GM21723 (cell line): ENCODE measurements around the gene CMIP.

Experiments used
- ATAC-seq: cut with Tn5 transposase; IDR thresholded peaks from one replicate; pipeline ENCODE4 v1.9.1; 2021; ENCODE audit warnings: mild to moderate bottlenecking, moderate library complexity; ENCODE audit not compliant: unreplicated experiment

CMIP gene

DNA sequence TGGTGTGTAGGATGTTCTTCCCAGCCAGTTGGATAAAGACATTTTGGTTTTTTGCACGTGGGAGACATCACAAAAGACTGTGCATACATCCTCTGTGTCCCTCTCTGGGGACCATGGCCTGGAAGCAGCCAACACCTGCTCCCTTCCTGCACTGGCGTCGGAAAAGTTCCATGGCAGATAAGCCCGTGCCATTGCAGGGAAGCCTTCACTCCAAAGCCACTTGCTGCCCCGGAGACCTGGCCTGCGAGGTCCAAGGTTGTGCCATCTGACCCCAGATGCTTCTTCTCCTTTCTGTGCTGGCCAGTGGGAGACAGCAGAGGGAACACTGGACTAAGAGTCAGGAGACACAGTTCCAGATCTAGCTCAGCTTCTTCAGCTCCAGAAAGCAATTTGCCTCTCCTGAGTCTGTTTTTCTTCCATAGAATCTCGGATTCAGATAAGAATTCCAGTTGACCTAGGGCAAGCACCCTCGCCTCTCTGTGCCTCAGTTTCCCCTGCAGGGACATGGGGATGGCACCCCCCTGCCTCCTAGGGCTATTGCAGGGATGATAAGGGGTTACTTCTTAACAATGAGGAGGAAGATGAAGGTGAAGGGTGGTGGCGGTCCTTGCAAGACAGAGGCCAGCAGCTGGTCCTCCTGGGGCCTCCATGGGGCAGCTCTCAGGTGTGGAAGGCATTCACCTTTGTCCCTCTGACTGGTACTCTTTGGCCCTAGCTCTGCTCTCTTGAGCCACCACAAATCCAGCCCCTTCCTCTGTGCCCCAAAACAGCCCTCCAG, 134.2 kb downstream of the CMIP start:
- ATAC-seq: no peak

DNA sequence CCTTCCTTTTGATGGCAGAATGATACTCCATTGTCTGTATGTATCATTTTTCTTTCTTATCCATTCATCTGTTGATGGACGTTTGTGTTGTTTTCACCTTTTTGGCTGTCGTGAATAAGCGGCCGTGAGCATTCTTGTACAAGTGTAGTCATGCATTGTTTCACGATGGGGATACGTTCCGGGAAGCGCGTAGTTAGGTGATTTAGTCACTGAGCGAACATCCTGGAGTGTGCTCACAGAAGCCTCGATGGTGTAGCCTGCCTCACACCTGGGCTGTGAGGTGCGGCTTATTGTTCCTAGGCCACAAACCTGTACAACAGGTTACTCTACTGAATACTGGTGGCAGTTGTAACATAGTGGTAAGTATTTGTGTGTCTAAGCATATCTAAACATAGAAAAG, 136.5 kb downstream of the CMIP start:
- no peak for ATAC-seq

DNA sequence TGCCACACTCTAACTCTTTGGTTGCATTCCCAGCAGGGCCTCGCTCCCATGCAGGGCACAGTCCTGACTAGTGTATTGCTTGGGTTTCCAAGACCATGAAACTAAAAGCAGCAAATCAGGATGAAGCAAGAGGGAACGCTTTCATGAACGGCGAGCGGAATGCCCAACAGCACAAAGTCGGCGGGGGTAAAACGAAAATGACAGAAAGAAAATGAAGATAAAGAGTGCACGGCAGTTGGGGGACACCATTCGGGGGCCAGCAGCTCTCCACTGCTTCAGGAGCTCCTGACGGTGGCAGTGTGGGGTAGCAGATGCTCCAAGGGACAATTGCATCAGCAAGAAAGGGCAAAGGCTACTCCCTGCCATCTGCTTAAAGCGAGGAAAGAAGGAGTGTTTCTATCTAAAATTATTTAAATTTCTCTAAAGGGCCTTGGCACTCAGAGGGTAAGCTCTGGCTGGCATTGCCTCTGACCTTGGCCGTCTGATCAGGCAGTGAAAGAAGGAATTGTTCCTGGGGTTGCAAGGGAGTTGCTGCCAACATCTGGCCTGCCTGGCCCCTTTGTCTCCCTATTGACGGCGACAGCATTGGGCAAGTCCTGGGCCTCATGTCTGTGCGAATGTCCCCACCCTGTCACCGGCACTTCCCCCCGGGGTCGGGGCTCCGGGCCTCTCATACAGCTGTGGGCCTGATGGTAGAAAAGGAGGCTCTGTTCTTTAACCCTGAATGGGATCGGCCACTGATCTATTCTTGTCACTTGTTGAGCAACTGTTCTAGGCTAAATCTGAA, 138.2 kb downstream of the CMIP start:
- no peak for ATAC-seq

DNA sequence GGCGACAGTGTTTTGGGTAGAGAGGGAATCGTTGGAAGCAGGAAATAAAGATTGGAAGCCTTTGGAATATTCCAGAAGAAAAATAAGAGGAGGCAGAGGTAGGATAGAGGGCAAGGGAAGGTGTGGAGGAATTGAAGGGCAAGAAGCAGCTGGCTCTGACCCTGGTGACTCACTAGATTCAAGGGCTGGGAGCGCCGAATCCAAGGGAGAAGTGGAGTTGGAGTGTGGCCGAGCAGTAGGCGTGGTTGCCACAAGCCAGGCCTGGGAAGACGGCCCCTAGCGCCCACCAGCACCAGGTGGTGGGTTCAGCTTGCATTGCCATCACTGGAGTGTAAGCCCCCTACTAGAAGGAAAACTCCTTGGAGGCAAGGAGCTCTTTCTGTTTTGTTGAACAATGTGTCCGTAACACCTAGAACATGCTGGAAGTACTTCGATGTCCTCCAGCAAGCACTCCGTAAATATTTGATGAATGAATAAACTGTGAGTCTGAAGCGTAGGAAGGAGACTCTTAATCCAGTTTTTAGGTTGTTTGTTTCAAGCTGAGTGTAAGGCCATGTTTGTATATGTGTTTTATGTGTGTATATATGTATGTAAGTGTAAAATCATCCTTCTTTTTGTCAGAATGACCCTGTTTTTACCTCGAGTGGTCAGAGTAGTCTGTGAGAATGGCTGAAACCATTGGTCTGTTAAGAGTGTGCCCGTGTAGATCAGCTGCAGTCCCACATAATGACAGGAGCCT, 139.5 kb downstream of the CMIP start:
- no peak for ATAC-seq

DNA sequence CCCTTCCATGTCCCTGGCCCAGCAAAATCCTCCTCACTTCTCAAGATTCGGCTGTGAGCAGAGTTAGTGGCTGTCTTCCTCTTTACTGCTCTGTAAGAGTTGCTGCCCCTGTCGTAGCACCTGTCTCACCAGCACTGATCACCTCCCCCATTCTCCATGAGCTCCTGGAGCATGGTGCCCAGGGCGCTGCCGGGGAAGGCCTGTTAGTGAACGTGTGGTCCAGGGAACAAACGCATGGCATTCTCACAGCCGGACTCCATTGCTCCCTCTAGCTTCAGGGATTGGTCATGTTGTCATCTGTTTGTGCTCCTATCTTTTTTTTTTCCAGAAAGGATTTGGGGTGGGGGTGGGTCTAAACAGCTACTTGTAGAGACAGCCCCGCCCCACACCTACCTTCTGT, 141.2 kb downstream of the CMIP start:
- ATAC-seq: no peak

DNA sequence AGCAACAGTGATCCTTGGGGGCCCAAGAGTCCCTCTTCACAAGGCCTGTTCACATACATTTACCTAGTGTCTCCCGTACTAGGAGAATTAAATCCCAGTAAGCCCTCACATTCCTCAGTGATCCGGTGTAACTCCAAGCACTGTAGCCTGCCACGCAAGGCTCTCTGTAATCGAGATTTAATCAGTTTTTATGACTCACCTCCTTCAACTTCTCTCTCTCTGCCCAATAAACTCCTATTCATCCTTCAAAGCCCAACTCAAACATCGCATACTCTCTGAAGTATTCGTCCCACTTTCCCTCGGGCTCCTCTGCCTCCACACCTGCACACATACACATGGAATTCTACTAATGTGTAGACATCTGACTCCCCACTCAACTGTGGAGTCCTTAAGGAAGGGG, 141.8 kb downstream of the CMIP start:
- no peak for ATAC-seq

DNA sequence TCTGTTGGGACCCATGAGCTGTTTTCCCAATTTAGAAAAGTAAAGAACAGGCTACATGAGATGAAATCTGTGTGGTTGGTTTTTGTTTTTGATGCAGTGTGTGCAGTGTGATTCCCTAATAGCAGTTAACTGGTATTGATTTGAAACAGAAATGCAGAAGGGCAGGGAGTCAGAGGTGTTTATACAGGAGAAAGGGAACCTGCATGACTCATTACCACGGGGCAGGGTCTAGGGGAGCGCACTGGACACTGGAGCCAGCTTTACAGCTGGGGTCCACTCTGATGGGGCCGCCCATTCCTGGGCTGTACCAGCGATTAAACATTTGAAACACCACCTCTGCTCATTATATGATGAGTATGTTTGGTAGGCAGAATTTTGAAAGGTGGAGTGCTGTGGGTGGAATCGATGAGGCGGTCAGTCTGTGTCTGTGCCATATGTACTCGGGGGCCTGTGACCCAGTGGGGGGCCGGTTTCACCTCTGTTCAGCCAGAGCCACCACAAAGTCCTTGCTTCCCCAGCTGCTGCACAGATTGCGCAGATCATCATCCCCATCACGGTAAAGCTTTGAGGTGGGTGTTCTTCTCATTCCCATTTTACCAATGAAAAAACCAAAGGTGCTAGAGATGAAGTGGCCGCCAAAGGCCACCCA, 142.5 kb downstream of the CMIP start:
- ATAC-seq: no peak

DNA sequence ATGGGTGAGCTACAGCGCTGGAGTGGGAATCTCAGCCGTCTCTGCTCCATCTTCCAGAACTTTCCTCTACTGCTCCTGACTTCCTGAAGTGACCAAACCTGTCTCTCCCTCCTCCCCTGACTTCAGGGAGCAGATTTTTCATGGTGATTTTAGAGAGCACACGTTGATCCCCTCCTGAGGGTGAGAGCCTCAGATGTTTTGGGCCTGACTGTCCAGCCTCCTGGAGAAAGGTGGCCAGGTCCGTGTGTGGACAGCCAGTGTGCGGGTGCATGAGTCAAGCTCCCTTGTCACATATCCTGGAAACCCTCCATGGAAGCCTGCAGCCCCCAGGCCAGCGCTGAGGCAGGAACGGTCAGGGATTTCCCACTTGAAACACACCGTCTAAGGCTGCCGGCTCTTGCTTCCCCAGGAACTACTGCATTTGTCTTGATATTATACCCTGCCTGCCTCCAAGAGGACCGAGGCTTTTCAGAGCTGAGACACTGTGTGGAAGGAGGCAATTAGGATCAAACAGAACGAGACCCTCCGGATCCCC, 143.1 kb downstream of the CMIP start:
- ATAC-seq: no peak

DNA sequence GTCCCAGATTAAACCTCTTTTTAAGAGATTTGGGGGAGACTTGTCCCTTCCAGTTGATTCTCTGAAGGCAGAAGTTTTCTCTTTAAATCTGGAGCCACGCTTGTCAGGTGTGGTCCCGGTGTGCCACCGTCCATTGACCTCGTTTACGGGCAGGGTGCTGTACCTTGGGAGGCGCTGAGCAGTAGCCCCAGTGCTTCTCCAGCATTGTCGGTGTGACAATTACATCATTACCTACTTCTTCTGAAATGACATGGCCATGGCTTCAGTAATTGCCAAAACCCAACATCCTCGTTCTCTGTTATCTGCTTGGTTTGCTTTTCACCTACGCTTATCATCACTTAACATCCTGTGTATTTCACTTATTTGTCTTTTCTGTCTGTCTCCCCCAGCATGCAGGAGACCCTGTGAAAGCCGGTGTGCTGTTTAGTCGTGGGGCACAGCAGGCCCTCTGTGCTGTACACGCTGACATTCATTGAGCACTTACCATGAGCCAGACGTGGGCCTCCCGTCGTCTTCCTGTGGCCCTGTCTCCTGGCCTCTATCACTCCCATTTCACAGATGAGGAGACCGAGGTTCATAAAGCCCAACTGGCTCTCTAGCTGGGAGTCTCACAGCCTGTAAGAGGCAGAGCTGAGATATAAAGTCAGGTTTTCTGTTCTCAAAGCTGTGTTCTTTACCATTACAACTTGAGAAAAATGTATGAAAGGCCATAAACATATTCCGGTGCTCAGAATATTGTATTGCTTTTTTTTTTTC, 143.9 kb downstream of the CMIP start:
- ATAC-seq: no peak

DNA sequence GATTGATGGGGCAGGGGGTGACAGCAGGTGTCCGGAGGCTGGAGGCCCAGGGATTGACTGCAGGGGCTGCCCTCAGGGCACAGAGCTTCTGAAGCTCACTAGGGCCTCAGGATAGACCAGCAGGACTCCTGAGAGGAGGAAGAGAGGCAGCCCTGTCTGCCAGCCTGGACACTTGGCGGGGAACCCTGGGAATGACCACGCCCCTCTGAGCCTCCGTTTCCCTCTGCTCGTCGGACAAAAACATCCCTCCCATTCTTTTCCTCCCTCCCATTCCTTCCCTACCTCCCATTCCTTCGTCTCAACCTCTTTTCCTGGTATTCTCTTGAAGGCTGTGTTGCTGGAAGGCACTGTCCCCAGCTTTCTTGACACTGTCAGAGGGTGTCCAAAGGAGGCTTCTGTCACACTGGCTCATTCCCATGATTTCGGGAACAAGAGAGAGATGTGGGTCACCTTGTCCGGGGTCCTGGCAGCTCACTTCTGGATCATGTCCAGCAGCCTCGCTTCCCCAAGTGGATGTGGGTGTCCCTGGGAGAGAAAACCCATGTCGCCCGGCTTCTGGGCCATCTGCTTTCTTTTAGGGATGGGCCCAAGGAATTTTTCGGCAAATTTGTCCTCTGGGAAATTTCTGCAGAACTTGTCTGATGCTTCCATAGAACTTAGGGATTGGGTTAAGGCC, 145.5 kb downstream of the CMIP start:
- no peak for ATAC-seq

DNA sequence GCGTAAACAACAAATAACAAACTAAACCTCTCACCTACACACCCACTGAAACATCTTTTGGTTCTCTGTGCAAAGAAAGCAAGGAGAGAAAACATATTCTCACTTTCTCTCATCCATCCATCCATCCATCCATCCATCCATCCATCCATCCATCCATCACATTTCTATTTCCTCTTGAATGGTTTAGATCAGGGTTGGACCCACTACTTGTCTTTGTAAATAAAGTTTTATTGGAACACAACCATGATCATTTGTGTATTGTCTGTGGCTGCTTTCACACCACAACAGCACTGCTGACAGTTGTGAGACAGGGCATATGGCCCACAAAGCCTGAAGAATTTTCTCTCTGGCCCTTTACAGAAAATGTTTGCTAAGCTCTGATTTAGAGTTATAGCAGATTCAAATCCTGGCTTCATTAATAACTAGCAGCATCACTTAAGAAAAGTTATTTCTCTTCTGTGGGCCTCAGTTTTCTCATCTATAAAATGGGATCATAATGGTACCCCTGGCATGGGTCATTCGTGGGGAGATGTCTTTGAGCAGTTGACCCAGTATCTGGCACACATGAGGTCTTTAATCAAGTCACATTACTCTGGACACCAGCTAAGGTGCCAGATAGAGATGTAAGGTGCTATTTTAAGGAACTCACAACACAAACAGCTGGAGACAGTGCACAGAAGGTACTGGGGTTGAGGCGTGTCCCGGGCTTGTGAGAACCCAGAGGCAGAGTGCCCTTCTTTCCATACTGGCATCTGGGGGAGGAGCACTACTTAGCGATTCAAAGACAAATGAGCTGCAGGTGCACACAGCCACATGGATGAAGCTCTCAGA, 146.3 kb downstream of the CMIP start:
- no peak for ATAC-seq

DNA sequence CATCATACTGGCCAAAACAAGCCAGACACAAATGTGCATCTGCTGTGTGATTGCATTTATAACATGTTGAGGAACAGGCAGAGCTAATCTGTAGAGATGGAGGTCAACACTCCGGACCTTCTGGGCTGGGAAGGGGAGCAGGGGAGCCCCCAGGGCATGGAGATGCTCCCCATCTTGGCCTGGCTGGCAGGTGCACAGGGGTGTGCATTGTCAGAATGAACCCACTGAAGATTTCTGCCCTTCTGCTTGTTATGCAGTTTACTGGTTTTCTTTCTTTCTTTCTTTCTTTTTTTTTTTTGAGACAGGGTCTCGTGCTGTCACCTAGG, 146.9 kb downstream of the CMIP start:
- no peak for ATAC-seq

DNA sequence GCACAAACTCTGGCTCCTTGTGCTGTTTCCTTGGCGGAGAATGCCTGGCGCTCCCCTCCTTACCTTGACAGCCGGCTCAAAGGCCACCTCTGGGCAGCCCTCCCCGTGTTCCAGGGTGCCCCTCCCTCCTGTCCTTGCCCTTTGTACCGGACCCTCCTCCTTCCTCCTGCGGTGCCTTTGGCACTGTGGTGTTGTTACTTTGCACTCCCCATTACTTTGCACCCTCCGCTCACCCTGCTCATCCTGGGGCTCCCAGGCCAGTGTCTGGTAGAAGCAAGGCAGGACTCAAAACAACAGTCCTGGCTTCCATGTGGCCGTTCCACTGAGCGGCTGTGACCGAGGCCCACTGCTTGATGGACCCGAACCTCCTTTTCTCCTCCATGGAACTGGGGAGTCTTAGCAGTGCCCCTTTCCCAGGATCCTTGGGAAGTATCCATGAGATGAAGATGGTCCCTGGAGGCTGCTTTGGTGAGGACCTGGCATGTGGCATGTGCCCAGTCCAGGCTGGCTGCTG, 147.8 kb downstream of the CMIP start:
- no peak for ATAC-seq

DNA sequence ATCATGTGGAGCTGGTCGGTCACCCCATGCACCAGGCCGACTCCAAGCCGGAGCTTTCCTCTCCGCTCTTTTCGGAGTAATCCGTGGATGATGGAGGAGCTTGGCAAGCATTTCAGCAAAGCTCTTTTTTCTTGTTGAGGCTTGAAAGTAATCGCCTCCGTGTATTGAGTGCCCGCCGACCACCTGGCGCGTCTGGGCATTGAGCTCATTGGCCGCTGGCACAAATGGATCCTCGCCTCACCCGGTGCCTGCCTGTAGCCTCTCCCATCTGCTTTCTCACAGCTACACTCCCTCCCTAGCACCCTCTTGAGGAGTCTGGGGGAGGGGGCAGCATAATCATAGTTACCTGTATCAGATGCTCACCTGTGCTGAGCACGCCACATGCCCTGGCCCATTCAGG, 148.9 kb downstream of the CMIP start:
- no peak for ATAC-seq

DNA sequence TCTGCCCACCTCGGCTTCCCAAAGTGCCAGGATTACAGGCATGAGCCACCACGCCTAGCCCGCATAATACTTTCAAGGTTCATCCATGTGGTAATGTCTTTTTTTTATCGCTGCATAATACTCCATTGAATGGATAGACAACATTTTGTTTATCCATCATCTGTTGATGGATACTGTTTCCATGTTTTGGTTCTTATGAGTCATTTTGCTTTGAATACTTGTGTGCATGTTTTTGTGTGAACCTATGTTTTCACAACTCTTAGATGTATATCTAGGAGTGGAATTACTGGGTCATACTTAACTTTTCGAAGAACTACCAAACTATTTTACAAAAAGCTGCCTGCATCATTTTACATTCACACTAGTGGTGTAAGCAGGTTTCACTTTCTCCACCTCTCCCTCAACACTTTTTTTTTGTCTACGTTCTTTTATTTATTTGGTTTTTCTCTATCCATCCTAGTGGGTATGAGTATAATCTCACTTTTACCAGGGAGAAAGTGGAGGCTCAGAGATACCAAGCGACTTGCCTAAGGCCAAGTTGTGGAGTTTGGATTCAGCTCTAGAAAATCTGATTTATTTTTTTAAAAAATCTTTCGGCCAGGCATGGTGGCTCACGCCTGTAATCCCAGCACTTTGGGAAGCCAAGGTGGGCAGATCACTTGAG, 151.2 kb downstream of the CMIP start:
- ATAC-seq: no peak

DNA sequence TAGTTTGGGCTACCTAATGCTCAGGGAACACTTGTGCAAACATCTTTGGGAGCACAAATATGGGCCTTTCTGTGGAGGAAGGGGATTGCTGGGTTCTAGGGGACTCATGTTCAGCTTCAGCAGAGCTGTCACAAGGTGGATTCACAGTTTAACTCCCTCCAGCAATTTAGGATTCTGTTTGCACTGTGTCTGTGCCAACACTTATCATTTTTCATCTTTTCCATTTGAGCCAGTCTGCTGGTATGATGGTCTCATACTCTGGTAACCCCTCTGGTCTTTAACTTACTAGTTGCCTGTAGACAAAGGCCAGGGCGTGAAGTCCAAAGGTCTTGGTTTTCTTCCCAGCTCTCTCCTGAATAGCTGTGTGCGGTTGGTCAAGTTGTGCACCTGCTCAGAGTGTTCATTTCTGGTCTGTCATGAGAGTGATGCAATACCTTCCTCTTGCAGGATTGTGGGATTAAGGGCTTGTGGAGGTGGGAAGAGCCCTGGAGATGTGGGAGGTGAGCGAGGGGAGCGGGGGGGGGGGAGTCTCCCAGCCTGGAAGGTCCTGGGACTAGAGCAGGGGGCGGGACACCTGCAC, 152.6 kb downstream of the CMIP start:
- no peak for ATAC-seq

DNA sequence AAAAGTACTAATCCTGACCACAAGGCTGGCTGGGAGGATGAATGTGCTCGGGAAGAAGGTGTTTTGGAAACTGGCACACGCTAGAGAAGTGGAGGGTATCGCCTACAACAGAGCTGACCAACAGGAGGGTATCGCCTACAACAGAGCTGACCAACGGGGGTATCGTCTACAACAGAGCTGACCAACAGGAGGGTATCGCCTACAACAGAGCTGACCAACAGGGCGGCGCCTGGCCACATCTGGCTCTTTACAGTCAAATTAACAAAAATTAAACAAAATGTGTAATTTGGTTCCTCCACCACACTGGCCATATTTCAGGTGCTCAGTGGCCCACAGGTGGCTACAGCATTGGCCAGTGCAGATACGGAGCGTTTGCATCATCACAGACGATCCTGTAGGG, 153.5 kb downstream of the CMIP start:
- no peak for ATAC-seq
